ENCODE data around the gene ZMYND12. TPM values are rescaled to one million over a fixed set of nuclear protein-coding genes. Genes with fewer than 3 reads are reported as not detected.
"Not testable (repeated sequence)": the region's sequence is repeated elsewhere in the genome, so short reads cannot be mapped to it uniquely, and the experiment has no call there.

ZMYND12 gene
- total RNA-seq, 2 donors from 2014 or later = 2.9 to 3.5 TPM

- no peak for TF ChIP-seq CTCF (IDR thresholded peaks at IDR 0.05)
- Histone ChIP-seq H3K27me3 (no peaks in the 10 kb centered on the region), H3K4me3 (no peak overlapping the region), H3K4me1 (no peaks in the 10 kb centered on the region), H3K27ac (no peak overlapping the region), H3K9me3 (no peaks in the 10 kb centered on the region), H3K36me3 (no peaks in the 10 kb centered on the region), H3K9ac (ENCODE audit: low read depth in 2 of 2, low read length in 2 of 2) (no peak overlapping the region)
- intact Hi-C loops (cut with DNase I) = no loop called here
- DNase-seq = no peak
Measured at GRCh38 chr1:42482635-42483153, 26.9 kb upstream of the ZMYND12 start.

GRCh38 chr1:42480921-42481320 is 25.1 kb upstream of the ZMYND12 start:
- H3K27me3 ChIP-seq = no peaks in the 10 kb centered on the region
- H3K27ac ChIP-seq = no peak overlapping the region
- no peaks in the 10 kb centered on the region for H3K36me3 ChIP-seq
- H3K4me3 ChIP-seq = no peak overlapping the region
- no peak for TF ChIP-seq CTCF (IDR thresholded peaks at IDR 0.05)
- H3K9me3 ChIP-seq = no peaks in the 10 kb centered on the region
- H3K4me1 ChIP-seq = no peaks in the 10 kb centered on the region
- H3K9ac ChIP-seq (ENCODE audit: low read depth in 2 of 2, low read length in 2 of 2) = no peak overlapping the region
- intact Hi-C loops (cut with DNase I) = no loop called here
- no peak for DNase-seq

- intact Hi-C loops (cut with DNase I) = no loop called here
- no peak overlapping the region for H3K27ac ChIP-seq
- no peaks in the 10 kb centered on the region for H3K9me3 ChIP-seq
- no peak overlapping the region for H3K9ac ChIP-seq (ENCODE audit: low read depth in 2 of 2, low read length in 2 of 2)
- no peak overlapping the region for H3K4me3 ChIP-seq
- no peaks in the 10 kb centered on the region for H3K4me1 ChIP-seq
- no peaks in the 10 kb centered on the region for H3K27me3 ChIP-seq
- no peak for DNase-seq
- no peaks in the 10 kb centered on the region for H3K36me3 ChIP-seq
- TF ChIP-seq CTCF (IDR thresholded peaks at IDR 0.05) = no peak
Measured at GRCh38 chr1:42479621-42480020, 23.8 kb upstream of the ZMYND12 start.

GRCh38 chr1:42477775-42478174 is 22.0 kb upstream of the ZMYND12 start:
- Histone ChIP-seq H3K27ac (no peak overlapping the region), H3K4me3 (no peak overlapping the region), H3K27me3 (no peaks in the 10 kb centered on the region), H3K9me3 (no peaks in the 10 kb centered on the region), H3K9ac (ENCODE audit: low read depth in 2 of 2, low read length in 2 of 2) (no peak overlapping the region), H3K36me3 (no peaks in the 10 kb centered on the region), H3K4me1 (no peaks in the 10 kb centered on the region)
- no peak for TF ChIP-seq CTCF (IDR thresholded peaks at IDR 0.05)
- intact Hi-C loops (cut with DNase I) = no loop called here
- DNase-seq = no peak

- H3K4me1 ChIP-seq; DNase-seq; H3K9ac ChIP-seq (ENCODE audit: low read depth in 2 of 2, low read length in 2 of 2); H3K4me3 ChIP-seq; H3K27ac ChIP-seq; intact Hi-C loops (cut with DNase I); H3K9me3 ChIP-seq; H3K27me3 ChIP-seq; H3K36me3 ChIP-seq: not testable (repeated sequence)
Measured at GRCh38 chr1:42477354-42477753, 21.5 kb upstream of the ZMYND12 start.

- DNase-seq = no peak
- H3K27me3 ChIP-seq = no peaks in the 10 kb centered on the region
- no peaks in the 10 kb centered on the region for H3K36me3 ChIP-seq
- no peak overlapping the region for H3K27ac ChIP-seq
- no peak for TF ChIP-seq CTCF (IDR thresholded peaks at IDR 0.05)
- H3K4me1 ChIP-seq = no peaks in the 10 kb centered on the region
- no peak overlapping the region for H3K9ac ChIP-seq (ENCODE audit: low read depth in 2 of 2, low read length in 2 of 2)
- no peaks in the 10 kb centered on the region for H3K9me3 ChIP-seq
- H3K4me3 ChIP-seq = no peak overlapping the region
- intact Hi-C loops (cut with DNase I) = no loop called here
Measured at GRCh38 chr1:42476605-42477004, 20.8 kb upstream of the ZMYND12 start.
